GM18951 (cell line): ENCODE data around the gene MYOZ2.

Experiments used
- POLR2A ChIP-seq: IDR thresholded peaks from 4 replicates; pipeline ENCODE4 v1.6.1; 2011; ENCODE audit warnings: mild to moderate bottlenecking; ENCODE audit not compliant: insufficient read length, insufficient read depth; ENCODE audit errors: extremely low read depth
- in situ Hi-C: fragments of 300-500 bp; cut with MboI; formaldehyde crosslinking; loops from one replicate; pipeline ENCODE4 v1.12.0; 2022; ENCODE audit warnings: low sequenced_read_pairs, mixed read lengths, inconsistent platforms; ENCODE audit not compliant: unreplicated experiment

Gene MYOZ2

GRCh38 chr4:119135721-119136121 is at the start of gene MYOZ2:
TSS of gene MYOZ2 (plus strand) at chr4:119135832. CDS start at chr4:119136526, 694 bp downstream.
- in situ Hi-C loops = no loop called here
- no peak for TF ChIP-seq POLR2A

GRCh38 chr4:119087121-119087520 is 48.5 kb upstream of the MYOZ2 start:
- TF ChIP-seq POLR2A = no peak
- in situ Hi-C loops = no loop called here

- TF ChIP-seq POLR2A = no peak
- in situ Hi-C loops = no loop called here
Measured at GRCh38 chr4:119087656-119088055, 48.0 kb upstream of the MYOZ2 start.

- no peak for TF ChIP-seq POLR2A
- in situ Hi-C loops = no loop called here
Measured at GRCh38 chr4:119093042-119093827, 42.4 kb upstream of the MYOZ2 start.

- in situ Hi-C loops = no loop called here
- TF ChIP-seq POLR2A = no peak
Measured at GRCh38 chr4:119097282-119097900, 38.2 kb upstream of the MYOZ2 start.

GRCh38 chr4:119098306-119098705 is 37.3 kb upstream of the MYOZ2 start:
- TF ChIP-seq POLR2A = no peak
- in situ Hi-C loops = no loop called here

- TF ChIP-seq POLR2A = no peak
- in situ Hi-C loops = no loop called here
Measured at GRCh38 chr4:119099227-119099810, 36.3 kb upstream of the MYOZ2 start.

GRCh38 chr4:119100655-119101054 is 35.0 kb upstream of the MYOZ2 start:
- no peak for TF ChIP-seq POLR2A
- in situ Hi-C loops = no loop called here

- in situ Hi-C loops = no loop called here
Measured at GRCh38 chr4:119103263-119103662, 32.4 kb upstream of the MYOZ2 start.

GRCh38 chr4:119104644-119105273 is 30.9 kb upstream of the MYOZ2 start:
- in situ Hi-C loops = no loop called here
- no peak for TF ChIP-seq POLR2A

More at GRCh38 chr4:119103263-119103662, 32.4 kb upstream of the MYOZ2 start:
- TF ChIP-seq POLR2A = no peak

- TF ChIP-seq POLR2A = no peak
- in situ Hi-C loops = no loop called here
Measured at GRCh38 chr4:119105605-119106004, 30.0 kb upstream of the MYOZ2 start.

- TF ChIP-seq POLR2A = no peak
- in situ Hi-C loops = no loop called here
Measured at GRCh38 chr4:119106036-119107000, 29.3 kb upstream of the MYOZ2 start.
